Measurements from ENCODE around the gene C19orf85. TPM values are rescaled to one million over a fixed set of nuclear protein-coding genes. Genes with fewer than 3 reads are reported as not detected.

C19orf85 gene
- total and polyA plus RNA-seq, 10 of the 15 experiments (the other 5 are each of a cell fraction or from before 2014, with no cell fraction given) = not detected

DNA sequence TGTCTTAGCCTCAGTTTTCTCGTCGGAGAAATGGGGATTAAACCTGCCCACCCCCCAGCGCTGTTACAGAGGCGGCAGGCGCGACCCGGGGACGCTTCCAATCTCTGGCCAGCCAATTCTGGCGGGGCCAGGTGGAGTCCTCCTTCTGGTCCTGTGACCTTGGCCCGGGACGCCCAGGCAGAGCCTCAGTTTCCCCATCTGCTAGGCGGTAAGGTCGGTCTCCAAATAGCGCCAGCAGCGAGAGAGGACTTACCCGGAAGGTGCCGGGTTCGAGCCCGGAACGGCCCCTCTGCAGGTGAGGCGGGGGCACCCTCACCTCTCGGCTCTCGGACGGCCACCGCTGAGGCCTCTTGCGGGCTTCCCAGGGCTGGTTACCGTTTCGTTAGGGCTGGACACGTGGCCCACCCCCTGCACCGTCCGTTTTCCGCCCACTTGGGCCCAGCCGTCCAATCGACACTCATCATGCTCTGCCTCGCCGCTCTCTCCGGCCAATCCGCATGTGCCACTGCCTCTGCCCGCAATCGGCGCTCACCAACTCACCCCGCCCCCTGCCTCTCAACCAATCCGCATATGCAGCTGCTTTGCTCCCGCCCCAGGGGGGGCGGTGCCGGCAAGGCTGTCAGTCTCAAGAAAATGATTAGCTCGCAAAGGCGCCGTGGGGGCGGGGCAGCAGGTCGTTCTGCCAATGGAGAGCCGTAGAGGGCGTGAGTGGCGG is 3.1 kb downstream of the C19orf85 start, which contains the start of gene ISOC2 (continued):
- TF ChIP-seq PRDM15 (CRISPR knock-in tag; IDR thresholded peaks at IDR 0.05) = no peak
- TF ChIP-seq CUX1 (IDR thresholded peaks at IDR 0.05; ENCODE audit: insufficient replicate concordance, low read depth, low read length) = no peak
- peak; percentile 78; the same call in 1 of the 2 replicates for TF ChIP-seq ZNF207 (IDR thresholded peaks at IDR 0.05; ENCODE audit: borderline replicate concordance)
- no peak for TF ChIP-seq ZNF384 (IDR thresholded peaks at IDR 0.05; ENCODE audit: borderline replicate concordance, low read depth, low read length)
- no peak for TF ChIP-seq RAD21 (IDR thresholded peaks at IDR 0.05; ENCODE audit: insufficient read depth, low read depth, low read length)
- no peak for TF ChIP-seq POLR2AphosphoS2 (IDR thresholded peaks at IDR 0.05; ENCODE audit: low read depth, low read length)
- no peak for TF ChIP-seq ZNF592 (IDR thresholded peaks at IDR 0.05)
- TF ChIP-seq WRNIP1 (IDR thresholded peaks at IDR 0.05; ENCODE audit: borderline replicate concordance, low read depth, low read length) = no peak
- no peak for TF ChIP-seq SUPT20H (IDR thresholded peaks at IDR 0.05; ENCODE audit: borderline replicate concordance, control insufficient read depth, low read depth, low read length)
- no peak for TF ChIP-seq MEF2A (IDR thresholded peaks at IDR 0.05; ENCODE audit: insufficient read depth, low read depth, low read length)
- no peak for TF ChIP-seq NFXL1 (IDR thresholded peaks at IDR 0.05; ENCODE audit: borderline replicate concordance)
- no peak for TF ChIP-seq NR2C1 (IDR thresholded peaks at IDR 0.05)
- no peak for TF ChIP-seq JUNB (IDR thresholded peaks at IDR 0.05)
- TF ChIP-seq ZNF274 (IDR thresholded peaks at IDR 0.05; ENCODE audit: insufficient read depth, insufficient read length) = no peak

Data from GM12878 (cell line).